ENCODE data around the gene FFAR2.
"Not testable (repeated sequence)": the region's sequence is repeated elsewhere in the genome, so short reads cannot be mapped to it uniquely, and the experiment has no call there.

The FFAR2 gene

DNA sequence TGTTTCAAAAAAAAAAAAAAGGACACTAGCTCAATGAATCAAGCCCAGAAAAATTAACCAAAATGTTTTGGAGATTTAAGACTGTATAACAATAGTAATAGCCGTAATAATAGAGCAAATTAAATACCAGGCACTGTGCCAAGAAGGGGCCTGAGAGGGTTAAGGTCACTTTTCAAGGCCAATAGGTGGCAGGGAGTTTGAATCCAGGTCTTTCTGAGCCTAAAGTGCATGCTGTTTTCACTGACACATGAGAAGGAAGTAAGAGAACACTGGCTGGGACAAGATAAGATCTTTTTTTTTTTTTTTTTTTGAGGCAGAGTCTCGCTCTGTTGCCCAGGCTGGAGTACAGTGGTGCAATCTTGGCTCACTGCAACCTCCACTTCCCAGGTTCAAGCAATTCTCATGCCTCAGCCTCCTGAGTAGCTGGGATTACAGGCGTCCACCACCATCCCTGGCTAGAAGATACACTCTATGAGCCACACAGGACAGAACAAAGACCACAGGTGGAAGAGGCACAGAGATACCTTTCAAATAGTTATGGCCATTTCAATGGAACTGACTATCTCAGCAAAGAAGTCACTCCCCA lies 7.7 kb downstream of the FFAR2 start:
- no peak for DNase-seq (ENCODE audit: low spot score)

DNA sequence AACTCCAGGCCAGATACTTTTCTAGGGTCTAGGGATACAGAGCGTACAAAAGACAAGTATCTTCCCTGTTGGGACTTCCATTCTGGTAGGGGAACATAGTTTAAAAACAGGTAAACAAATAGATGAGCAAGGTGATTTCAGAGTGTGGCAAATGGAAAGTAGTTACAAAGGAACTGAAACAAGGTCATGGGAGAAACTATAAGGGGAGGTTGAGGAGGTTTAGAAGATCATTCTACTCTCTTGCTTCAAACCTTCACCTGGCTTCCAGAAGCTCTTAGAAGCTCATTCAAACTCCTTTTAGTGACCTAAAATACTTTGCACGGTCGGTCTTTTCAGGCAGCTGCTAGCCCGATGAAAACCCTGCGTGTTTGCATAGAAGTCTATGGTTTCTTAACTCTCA lies 9.1 kb downstream of the FFAR2 start:
- DNase-seq (ENCODE audit: low spot score), result no peak

DNA sequence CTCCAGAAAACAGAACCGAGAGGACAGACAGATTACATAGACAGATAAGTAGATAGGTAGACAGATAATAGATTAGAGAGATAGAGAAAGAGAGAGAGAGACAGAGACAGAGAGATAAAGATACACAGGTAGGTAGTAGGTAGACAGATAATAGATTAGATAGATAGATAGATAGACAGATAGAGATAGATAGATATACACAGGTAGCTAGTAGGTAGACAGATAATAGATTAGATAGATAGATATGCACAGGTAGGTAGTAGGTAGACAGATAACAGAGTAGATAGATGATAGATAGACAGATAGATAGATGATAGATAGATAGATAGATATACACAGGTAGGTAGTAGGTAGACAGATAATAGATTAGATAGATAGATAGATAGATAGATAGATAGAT lies 10.1 kb downstream of the FFAR2 start:
- DNase-seq (ENCODE audit: low spot score), result no peak

DNA sequence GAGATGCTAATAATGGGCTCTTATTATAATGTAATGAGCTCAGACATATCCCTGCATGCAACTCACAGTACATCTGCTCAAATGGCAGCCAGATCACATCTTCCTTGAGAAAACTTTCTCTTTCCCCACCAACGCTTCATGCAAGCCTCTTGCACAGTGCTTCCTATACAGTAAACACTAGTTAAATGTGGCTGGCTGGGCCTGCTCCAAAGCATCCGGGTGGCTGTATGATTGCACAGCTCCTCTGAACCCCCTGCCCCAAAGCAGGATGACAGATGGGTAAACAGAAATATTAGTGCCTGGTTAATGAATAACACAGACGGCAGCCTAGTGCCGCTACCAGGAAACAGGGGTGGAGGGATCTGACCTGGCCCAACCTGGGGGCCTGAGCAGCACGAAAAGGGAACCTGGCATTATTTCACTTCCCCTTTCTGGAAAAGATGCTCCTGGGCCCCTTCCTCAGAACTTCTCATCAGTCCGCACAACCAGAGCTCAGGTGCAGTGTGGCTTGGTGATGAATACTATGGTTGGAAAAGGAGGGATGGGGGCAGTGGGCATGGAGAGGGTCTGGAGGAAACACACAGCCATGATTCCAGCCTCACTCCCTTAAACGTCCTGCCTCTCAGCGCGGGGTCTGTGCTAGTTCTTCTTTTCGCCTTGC lies 10.8 kb downstream of the FFAR2 start:
- no peak for DNase-seq (ENCODE audit: low spot score)

DNA sequence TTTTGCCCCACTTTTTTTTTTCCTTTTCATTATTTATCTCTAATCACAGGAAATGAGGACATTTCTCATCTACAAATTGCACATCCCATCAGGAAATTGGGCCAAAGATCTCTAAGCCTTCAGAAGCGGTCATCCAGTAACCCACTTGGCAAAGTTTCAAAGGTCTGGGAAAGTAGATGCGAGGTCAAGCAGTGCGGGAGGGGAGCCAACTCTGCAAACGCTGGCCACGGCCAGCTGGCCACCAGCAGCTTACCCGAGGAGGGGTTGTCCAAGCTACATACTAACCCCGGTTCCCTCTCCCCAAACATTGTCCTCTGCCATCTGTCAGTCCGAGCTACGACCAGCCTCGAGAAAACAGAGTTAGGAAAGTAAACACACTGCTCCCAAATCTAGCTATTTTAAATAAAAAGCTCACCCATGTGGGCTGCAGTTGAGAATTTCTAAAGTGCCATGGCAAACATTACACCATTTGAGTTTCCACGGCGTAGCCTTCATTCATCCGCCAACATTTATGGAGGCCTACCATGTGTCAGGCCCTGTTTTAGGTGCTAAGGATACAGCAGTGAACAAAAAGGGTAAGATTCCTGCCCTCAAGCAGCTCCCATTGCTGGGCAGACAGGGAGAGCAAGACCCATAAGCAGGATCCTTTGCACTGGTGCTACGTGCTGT lies 11.5 kb downstream of the FFAR2 start:
- DNase-seq (ENCODE audit: low spot score), result no peak

DNA sequence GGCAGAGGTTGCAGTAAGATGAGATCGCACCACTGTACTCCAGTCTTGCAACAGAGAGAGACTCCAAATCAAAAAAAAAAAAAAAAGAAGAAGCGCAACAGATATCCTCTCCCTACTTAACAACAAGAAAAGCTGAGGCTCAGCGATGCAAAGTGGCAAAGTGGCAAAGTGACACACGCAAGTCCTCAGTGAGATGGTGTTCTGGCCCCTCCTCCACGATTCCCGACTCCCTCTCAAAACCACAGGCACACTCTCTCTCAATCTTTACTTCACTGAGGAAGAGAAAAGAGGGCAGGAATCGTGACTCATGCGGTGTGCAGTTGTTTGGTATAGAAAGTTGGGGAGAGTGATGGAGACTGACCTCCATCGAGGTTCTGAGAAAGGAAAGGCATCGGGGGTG lies 12.6 kb downstream of the FFAR2 start:
- DNase-seq (ENCODE audit: low spot score), result no peak

DNA sequence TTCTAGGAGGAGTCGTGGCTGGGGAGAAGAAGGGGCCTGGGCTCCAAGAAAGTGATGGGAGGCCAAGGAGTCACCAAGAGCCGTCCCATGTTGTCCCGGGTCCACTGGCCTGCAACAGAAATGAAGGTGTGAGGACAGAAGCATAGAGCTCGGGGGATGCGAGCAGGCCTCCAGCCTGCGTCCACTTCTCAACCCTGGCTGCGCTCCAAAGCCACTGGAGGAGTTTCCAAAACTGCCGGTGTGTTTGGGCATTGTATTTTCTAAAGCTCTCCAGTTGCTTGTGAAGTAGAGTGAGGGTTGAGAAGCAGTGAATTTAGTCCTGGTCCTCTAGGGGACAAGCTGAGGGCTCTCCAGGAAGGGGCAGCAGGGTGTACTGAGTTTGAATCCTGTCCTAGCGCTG lies 13.0 kb downstream of the FFAR2 start:
- DNase-seq (ENCODE audit: low spot score), result no peak

DNA sequence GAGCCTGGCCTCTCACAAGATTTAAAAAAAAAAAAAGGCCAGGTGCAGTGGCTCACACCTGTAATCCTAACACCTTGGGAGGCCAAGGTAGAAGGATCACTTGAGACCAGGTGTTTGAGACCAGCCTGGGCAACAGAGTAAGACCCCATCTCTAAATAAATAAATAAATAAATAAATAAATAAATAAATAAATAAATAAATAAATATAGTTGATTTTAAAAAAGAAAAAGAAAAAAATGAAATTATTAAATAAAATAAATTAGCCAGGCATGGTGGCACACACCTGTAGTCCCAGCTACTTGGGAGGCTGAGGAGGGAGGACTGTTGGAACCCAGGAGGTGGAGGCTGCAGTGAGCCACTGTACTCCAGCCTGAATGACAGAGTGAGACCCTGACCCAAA lies 13.7 kb downstream of the FFAR2 start:
- DNase-seq (ENCODE audit: low spot score), result not testable (repeated sequence)

DNA sequence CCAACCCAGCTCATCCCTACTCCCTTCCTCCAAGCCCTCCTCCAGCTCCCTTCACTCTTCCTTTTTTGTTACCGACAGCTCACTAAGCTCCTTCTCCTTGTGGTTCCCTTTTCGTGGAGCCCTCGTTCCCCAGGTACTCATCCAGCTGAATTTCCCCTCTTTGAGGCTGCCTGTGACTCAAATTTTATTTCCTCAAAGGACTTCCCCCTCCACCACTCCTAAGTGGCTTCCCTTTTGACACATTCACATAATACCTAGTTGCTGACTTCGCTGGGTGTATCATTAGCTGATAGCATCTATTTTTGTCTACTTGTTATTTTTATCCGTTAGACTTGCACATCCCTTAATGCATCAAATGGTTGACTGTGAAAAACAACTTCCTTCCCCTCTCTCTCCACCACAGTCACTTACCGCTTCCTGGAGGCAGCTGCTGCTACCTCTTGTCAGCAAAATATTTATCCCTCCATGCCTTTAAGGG lies 14.5 kb downstream of the FFAR2 start:
- DNase-seq (ENCODE audit: low spot score), result no peak

DNA sequence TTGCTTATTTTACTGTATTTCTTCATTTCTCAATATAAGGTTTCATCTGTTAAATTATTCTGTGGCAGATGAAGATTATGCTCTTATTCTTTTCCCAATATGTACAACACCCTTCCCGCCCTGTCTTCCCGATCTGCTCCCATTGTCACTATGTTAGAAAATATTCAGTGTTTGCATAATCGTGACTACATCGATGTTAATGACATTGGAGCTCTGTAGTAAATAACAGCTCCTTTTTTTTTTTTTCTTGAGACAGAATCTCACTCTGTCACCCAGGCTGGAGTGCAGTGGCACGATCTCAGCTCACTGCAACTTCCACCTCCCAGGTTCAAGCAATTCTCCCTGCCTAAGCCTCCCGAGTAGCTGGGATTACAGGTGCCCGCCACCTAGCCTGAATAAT lies 14.9 kb downstream of the FFAR2 start:
- not testable (repeated sequence) for DNase-seq (ENCODE audit: low spot score)

DNA sequence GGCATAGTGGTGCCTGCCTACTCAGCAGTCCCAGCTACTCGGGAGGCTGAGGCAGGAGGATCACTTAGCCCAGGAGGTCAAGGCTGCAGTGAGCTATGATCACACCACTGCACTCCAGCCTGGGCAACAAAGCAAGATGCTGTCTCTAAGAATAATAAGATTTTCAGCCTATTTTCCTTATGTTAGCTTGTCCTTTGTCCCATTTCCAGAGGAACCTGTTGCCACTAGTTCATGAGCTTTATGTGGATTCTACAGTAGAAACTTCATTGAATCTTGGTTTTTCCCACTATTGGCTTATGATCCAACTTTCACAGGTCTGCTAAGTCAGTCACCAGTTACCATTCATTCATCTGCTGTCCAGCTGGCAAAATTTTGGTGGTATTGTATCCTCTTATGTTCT lies 18.2 kb downstream of the FFAR2 start:
- DNase-seq (ENCODE audit: low spot score), result no peak

DNA sequence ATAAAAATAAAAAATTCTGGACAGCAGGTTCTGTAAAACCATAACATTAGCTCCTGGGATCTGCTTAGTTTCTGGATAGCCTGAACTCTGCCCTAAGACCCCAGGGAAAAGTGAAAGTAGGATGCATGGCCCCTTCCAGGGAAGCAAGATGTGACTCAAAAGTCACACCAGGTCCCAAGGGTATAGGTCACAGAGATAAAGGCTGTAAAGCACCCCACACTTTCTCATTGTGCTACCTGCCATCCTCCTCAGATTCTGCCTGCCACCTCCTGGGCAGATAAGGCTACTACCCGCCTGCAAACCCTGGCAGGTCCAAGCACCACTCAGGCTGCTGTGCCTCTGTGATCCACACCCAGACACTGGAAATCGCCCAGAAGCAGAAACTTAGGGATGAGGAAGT lies 20.6 kb downstream of the FFAR2 start:
- no peak for DNase-seq (ENCODE audit: low spot score)

DNA sequence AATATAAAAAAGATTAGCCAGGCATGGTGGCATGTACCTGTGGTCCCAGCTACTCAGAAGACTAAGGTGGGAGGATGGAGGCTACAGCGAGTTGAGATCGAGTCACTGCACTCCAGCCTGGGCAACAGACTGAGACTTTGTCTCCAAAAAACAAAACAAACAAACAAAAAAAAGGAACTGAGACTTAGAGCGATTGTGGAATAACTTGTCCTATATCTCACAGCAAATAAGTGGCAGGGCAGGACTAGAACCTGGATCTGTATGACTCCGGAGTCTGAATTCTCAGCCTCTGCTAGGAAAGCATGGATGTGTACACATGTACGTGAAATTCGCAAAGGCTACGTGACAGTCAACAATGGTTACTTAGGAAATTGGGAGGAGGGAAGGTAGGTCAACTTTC lies 22.1 kb downstream of the FFAR2 start:
- DNase-seq (ENCODE audit: low spot score), result no peak

DNA sequence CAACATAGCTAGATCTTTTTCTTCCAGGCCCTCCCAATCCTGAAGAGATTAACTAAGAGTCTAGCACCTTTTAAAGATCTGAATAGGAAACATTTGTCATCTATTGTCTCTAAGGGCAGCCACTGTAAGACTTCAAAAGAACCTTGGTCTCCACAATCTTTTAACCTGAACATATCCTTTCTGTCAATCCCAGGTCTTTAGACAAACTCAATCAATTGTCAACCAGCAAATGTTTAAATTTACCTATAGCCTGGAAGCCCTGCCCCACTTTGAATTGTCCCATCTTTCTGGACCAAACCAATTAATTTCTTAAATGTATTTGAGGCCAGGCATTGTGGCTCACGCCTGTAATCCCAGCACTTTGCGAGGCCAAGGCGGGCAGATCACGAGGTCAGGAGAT lies 23.0 kb downstream of the FFAR2 start:
- not testable (repeated sequence) for DNase-seq (ENCODE audit: low spot score)

DNA sequence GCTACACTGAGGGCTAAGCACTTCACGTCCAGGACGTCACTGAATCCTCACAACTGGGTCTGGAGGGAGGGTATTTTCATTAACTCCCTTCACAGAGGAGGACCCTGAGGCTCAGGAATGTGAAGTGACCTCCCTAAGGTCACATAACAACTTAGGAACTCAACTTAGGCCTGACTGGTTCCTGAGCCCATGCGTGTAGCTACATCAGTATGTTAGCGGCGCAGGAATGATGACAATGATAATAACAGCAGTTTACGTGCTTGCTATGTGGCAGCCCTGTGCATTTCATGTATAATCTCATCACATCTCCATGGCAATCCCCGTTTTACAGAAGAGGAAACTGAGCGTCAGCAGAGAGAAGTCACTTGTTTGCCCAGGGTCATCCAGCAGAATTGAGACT lies 23.9 kb downstream of the FFAR2 start:
- DNase-seq (ENCODE audit: low spot score), result no peak

DNA sequence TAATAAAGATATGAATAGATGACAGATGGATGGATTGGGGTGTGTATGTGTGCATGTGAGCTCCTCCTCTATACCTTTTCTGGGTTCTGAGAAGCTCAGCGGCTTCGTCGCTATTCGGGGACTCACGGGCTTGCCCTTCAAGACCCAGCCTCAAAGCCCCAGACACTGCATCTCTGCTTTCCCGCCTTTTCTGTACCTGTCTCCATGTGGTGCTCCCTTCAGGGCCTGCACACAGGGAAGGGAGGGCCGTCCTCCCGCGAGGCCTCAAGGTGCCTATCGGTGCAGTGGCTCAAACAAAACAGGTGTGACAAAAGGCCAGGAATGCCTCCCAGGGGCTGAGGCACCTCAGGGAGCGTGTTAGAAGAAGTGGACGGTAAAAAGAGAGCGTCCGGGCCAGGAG lies 26.0 kb downstream of the FFAR2 start:
- DNase-seq (ENCODE audit: low spot score), result no peak

DNA sequence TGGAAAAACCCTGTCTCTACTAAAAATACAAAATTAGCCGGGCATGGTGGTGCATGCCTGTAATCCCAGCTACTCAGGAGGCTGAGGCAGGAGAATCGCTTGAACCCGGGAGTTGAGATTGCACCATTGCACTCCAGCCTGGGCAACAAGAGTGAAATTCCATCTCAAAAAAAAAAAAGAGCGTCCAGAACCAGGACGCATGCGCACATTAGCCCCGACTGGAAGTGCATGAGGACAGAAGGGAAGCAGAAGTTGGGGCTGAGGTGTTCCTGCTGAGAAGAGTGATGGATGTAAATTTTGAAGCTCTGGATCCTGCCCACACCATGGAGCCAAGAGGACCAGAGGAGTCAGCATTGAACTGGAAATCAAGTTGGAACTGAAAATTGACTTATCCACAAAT lies 26.5 kb downstream of the FFAR2 start:
- not testable (repeated sequence) for DNase-seq (ENCODE audit: low spot score)

DNA sequence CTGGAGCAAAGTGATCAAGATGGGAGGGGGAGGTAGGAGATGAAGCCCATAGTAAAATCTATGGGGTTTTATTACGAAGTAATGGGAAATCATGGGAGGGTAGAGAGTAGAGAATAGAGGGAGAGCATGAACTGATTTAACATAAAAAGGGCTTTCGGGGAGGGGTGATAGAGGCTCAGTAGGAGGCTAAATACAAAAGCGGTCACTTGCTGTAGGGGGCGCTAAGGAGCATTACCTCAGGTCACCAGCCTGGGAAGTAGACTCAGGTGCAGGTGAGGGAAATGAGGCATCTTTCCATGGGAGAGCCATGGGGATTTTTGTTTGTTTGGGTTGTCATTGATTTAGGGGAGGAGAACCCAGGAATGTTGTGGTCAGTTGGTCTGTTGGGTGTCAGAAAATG lies 28.1 kb downstream of the FFAR2 start:
- DNase-seq (ENCODE audit: low spot score), result no peak

DNA sequence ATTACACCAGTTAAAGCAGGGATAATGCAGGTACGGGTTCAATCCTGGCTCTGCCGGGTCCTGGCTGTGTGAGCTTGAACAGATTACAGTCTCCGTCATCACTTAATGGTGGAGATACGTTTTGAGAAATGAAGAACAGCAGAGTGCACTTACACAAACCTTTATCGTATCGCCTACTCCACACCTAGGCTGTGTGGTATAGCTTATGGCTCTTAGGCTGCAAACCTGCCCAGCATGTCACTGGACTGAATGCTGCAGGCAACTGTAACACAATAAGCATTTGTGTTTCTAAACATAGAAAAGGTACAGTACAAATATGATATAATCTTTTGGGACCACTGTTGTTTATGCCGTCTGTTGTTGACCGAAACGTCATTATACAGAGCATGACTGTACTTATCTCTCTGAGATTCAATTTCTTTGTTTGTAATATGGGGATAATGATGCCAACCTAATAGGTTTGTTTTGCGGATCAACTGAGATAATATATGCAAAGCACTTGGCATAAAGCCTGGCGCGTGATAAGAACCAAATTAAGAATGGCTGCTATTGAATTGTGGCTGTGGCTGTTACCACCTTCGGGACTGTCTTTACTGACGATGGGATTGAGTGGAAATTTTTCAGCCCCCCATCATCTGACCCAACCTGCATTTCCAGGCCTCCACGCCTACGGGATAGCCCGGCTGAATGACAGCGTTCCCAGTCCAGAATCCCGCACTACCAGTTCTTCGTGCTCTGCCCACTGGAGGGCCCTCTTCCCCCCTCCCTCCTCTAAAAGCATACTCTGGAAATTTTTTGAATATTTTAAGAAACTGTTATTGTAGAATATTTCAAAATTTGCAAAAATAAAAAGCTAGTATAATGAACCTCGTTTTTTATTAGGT lies 31.0 kb downstream of the FFAR2 start:
- DNase-seq (ENCODE audit: low spot score), result no peak

DNA sequence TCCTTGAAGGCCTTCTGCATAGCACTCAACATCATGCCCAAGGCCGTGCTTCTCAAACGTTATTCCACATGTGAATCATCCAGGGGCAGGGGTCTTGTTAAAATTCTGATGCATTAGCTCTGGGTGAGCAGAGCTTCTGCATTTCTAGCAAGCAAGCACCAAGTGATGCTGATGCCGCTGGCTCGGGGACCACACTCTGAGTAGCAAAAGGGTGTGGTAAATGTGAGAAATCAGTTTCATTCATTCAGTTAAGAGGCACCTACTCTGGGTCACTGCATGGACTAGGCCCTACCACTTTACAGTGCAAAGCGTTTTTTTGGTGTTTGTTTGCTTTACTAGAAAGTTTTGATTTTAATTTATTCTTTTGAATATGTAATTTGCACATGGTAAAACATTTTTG lies 35.0 kb downstream of the FFAR2 start:
- DNase-seq (ENCODE audit: low spot score), result no peak

DNA sequence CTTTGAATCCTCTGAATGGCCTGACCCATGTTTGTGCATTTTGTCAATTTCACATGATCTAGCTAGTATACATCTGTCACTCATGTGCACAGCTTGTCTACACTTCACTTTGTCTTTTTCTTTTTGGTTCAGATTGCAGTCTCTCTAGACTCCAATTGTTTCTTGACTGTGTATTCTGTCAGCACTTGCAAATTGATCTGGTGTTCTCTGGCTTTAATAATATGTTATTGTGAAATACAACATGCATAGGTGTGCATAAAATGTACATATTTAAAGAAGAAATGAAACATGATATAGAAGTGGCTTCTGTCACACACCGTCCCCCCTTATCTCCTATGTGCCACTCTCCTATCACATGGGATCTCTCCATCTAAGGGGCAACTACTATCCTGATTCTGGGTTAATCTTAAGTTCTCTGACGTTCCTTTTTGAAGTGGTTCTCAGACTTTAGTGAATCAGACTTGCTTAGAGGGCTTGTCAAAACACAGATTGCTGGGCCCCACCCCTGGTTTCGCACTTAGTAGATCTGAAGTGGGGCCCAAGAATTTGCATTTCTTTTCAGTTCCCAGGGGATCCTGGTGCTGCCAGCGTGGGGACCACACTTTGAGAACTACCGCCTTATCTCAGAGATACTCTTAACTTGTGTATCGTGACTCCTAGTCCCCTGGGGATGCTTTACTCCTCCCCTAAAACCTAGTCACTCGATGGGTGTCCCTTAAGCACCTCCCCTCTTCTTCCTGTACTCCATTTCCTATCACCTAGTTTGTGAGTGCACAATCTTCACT lies 36.4 kb downstream of the FFAR2 start:
- DNase-seq (ENCODE audit: low spot score), result no peak

DNA sequence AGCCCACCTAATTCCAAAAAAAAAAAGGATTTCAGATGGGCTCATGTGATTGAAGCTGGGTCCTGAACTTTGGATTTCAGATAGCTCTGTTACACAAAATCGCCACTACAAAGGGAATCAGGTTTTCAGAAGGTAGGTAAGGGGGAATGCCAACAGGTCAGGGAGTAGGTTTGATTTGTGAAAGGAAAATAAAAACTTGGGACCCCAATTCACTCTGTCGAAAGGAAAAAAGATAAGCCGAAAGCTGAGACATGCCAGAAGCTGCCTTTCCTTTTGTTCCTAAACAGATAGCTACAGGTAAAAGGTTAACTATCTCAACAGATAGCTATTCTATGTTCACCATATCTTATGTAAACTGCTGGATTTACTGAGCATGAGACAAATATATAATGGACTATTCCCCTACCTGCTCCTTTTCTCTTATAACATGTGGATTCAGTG lies 38.2 kb downstream of the FFAR2 start:
- no peak for DNase-seq (ENCODE audit: low spot score)
